H9 (cell line): ENCODE measurements around the gene ARHGEF38. TPM values are rescaled to one million over a fixed set of nuclear protein-coding genes. Genes with fewer than 3 reads are reported as not detected.

Source experiments
- DNase-seq: peaks from one replicate; pipeline ENCODE4 v3.0.0-alpha.2; 2017
- H2AFZ ChIP-seq: one replicate; pipeline ENCODE4 v1.6.1; 2013; ENCODE audit warnings: mild to moderate bottlenecking, low read length, control low read depth, moderate library complexity
- H2AK5ac ChIP-seq: 2 replicates; pipeline ENCODE4 v1.6.1; 2013; ENCODE audit warnings: low read length, control low read depth, mixed read lengths; ENCODE audit not compliant: insufficient read length
- H2BK120ac ChIP-seq: one replicate; pipeline ENCODE4 v1.6.1; 2013; ENCODE audit warnings: low read depth, mild to moderate bottlenecking, low read length, control low read depth, inconsistent platforms; ENCODE audit not compliant: poor library complexity, severe bottlenecking
- H2BK12ac ChIP-seq: 2 replicates; pipeline ENCODE4 v1.6.1; 2013; ENCODE audit warnings: low read length, control low read depth, mixed read lengths, low read depth; ENCODE audit not compliant: insufficient read length
- H2BK15ac ChIP-seq: 2 replicates; pipeline ENCODE4 v1.6.1; 2013; ENCODE audit warnings: low read depth, low read length, control low read depth
- H2BK20ac ChIP-seq: one replicate; pipeline ENCODE4 v1.6.1; 2013; ENCODE audit warnings: low read depth, mild to moderate bottlenecking, low read length, control low read depth, inconsistent platforms; ENCODE audit not compliant: poor library complexity, severe bottlenecking
- H2BK5ac ChIP-seq: 2 replicates; pipeline ENCODE4 v1.6.1; 2013; ENCODE audit warnings: low read length, control low read depth, mixed read lengths; ENCODE audit not compliant: insufficient read length
- H3K14ac ChIP-seq: 2 replicates; pipeline ENCODE4 v1.6.1; 2013; ENCODE audit warnings: low read length, control low read depth; ENCODE audit not compliant: insufficient read depth
- H3K18ac ChIP-seq: 2 replicates; pipeline ENCODE4 v1.6.1; 2013; ENCODE audit warnings: low read depth, mild to moderate bottlenecking, mixed read lengths, low read length, control low read depth; ENCODE audit not compliant: insufficient read length
- H3K23ac ChIP-seq: 2 replicates; pipeline ENCODE4 v1.6.1; 2013; ENCODE audit warnings: low read length, control low read depth, mixed read lengths, low read depth; ENCODE audit not compliant: insufficient read length
- H3K23me2 ChIP-seq: 2 replicates; pipeline ENCODE4 v1.6.1; 2013; ENCODE audit warnings: low read depth, mild to moderate bottlenecking, mixed read lengths, low read length, control low read depth; ENCODE audit not compliant: insufficient read length, poor library complexity, severe bottlenecking
- H3K27ac ChIP-seq: 2 replicates; pipeline ENCODE4 v1.5.1; 2013; ENCODE audit warnings: low read length, control low read depth, mixed read lengths, low read depth; ENCODE audit not compliant: insufficient read length
- H3K27me3 ChIP-seq: 2 replicates; pipeline ENCODE4 v1.6.1; 2013; ENCODE audit warnings: low read length, control low read depth, inconsistent platforms; ENCODE audit not compliant: insufficient read depth
- H3K4ac ChIP-seq: 2 replicates; pipeline ENCODE4 v1.6.1; 2013; ENCODE audit warnings: low read depth, mild to moderate bottlenecking, control low read depth, inconsistent platforms, low read length, moderate library complexity
- H3K4me1 ChIP-seq: 2 replicates; pipeline ENCODE4 v1.6.1; 2013; ENCODE audit warnings: low read length, control low read depth, inconsistent platforms; ENCODE audit not compliant: insufficient read depth
- H3K4me2 ChIP-seq: 2 replicates; pipeline ENCODE4 v1.6.1; 2013; ENCODE audit warnings: low read length, control low read depth, mixed read lengths; ENCODE audit not compliant: insufficient read length, insufficient read depth
- H3K56ac ChIP-seq: 2 replicates; pipeline ENCODE4 v1.6.1; 2013; ENCODE audit warnings: low read depth, mild to moderate bottlenecking, mixed read lengths, low read length, control low read depth; ENCODE audit not compliant: insufficient read length
- H3K79me1 ChIP-seq: 2 replicates; pipeline ENCODE4 v1.6.1; 2013; ENCODE audit warnings: low read depth, mild to moderate bottlenecking, moderate library complexity, low read length, control low read depth, inconsistent platforms; ENCODE audit not compliant: insufficient read depth, poor library complexity, severe bottlenecking
- H3K79me2 ChIP-seq: 2 replicates; pipeline ENCODE4 v1.6.1; 2013; ENCODE audit warnings: low read length, control low read depth, inconsistent platforms; ENCODE audit not compliant: insufficient read depth
- H3K9ac ChIP-seq: 2 replicates; pipeline ENCODE4 v1.6.1; 2013; ENCODE audit warnings: low read length, control low read depth, mixed read lengths; ENCODE audit not compliant: insufficient read length; ENCODE audit errors: extremely low read depth
- H3K9me3 ChIP-seq: one replicate; pipeline ENCODE4 v1.6.1; 2013; ENCODE audit warnings: low read depth, low read length, inconsistent platforms; ENCODE audit not compliant: control insufficient read depth
- H3T11ph ChIP-seq: one replicate; pipeline ENCODE4 v1.6.1; 2013; ENCODE audit warnings: mild to moderate bottlenecking, low read length, control low read depth, inconsistent platforms
- H4K20me1 ChIP-seq: one replicate; pipeline ENCODE4 v1.6.1; 2013; ENCODE audit not compliant: control insufficient read depth, insufficient read length, insufficient read depth
- H4K5ac ChIP-seq: 2 replicates; pipeline ENCODE4 v1.6.1; 2013; ENCODE audit warnings: low read depth, mild to moderate bottlenecking, mixed read lengths, low read length, control low read depth; ENCODE audit not compliant: insufficient read length
- H4K8ac ChIP-seq: replicated peaks from 2 replicates; pipeline ENCODE4 v1.6.1; 2013; ENCODE audit warnings: low read length, control low read depth, mixed read lengths, low read depth; ENCODE audit not compliant: insufficient read length
- H4K91ac ChIP-seq: 2 replicates; pipeline ENCODE4 v1.6.1; 2013; ENCODE audit warnings: low read depth, mild to moderate bottlenecking, moderate library complexity, mixed read lengths, low read length, control low read depth; ENCODE audit not compliant: insufficient read length
- H3K27ac Mint-ChIP-seq, 3 experiments: 2 replicates in 2 of 3; 3 replicates in 1 of 3; pipeline ENCODE4 v1.8.0; 2020 to 2021; ENCODE audit warnings: mixed read lengths in 3 of 3, mild to moderate bottlenecking in 1 of 3, moderate library complexity in 1 of 3
- H3K27me3 Mint-ChIP-seq: 2 replicates; pipeline ENCODE4 v1.8.0; 2021; ENCODE audit warnings: low read depth, mild to moderate bottlenecking, moderate library complexity, mixed read lengths
- H3K36me3 Mint-ChIP-seq, 3 experiments: 2 replicates in 2 of 3; 3 replicates in 1 of 3; pipeline ENCODE4 v1.8.0; 2020 to 2021; ENCODE audit warnings: low read depth in 3 of 3, mixed read lengths in 3 of 3; ENCODE audit not compliant: insufficient read depth in 1 of 3
- H3K4me1 Mint-ChIP-seq, 2 experiments: 2 replicates each; pipeline ENCODE4 v1.8.0; 2020; ENCODE audit warnings: mixed read lengths in 2 of 2
- H3K4me3 Mint-ChIP-seq, 2 experiments: 2 replicates in 1 of 2; 3 replicates in 1 of 2; pipeline ENCODE4 v1.8.0; 2020 to 2021; ENCODE audit warnings: mild to moderate bottlenecking in 2 of 2, mixed read lengths in 2 of 2, moderate library complexity in 1 of 2
- H3K9me3 Mint-ChIP-seq, 2 experiments: 2 replicates in 1 of 2; 3 replicates in 1 of 2; pipeline ENCODE4 v1.8.0; 2020; ENCODE audit warnings: mild to moderate bottlenecking in 2 of 2, mixed read lengths in 2 of 2, moderate library complexity in 1 of 2
- CTCF ChIP-seq: fragments of 200-600 bp; sonication (generic); conservative IDR thresholded peaks from 3 replicates; pipeline ENCODE4 v1.8.0; 2021; ENCODE audit warnings: antibody characterized with exemption, mild to moderate bottlenecking
- WGBS: extraction: QIAGEN DNeasy Blood & Tissue Kit; methylation state at CpG from one replicate; pipeline ENCODE4 v1.1.7; 2013; ENCODE audit warnings: missing lambda C conversion rate, low lambda C conversion rate, mixed read lengths; ENCODE audit not compliant: insufficient read length; ENCODE audit errors: extremely low coverage; 5-methylcytosine and 5-hydroxymethylcytosine counted together
- total RNA-seq: library from RNA; stranded (reverse); gene quantifications from 2 replicates; pipeline ENCODE4 v1.2.1, GENCODE V29; 2021

ARHGEF38 gene
- total RNA-seq, 1 experiment from 2014 or later: not detected

GRCh38 chr4:105520819-105521790 lies 31.3 kb upstream of the ARHGEF38 start:
- Histone ChIP-seq H3K56ac (no peak overlapping the region), H3K14ac (no peak overlapping the region), H4K8ac (no peak overlapping the region), H2AK5ac (no peak overlapping the region), H3K9ac (no peak overlapping the region), H3K18ac (no peak overlapping the region), H3K9me3 (no peaks in the 10 kb centered on the region), H4K91ac (no peak overlapping the region), H2BK12ac (no peak overlapping the region), H4K5ac (no peak overlapping the region), H2BK5ac (no peak overlapping the region), H3T11ph (no peak overlapping the region), H3K4ac (no peak overlapping the region), H2BK120ac (no peak overlapping the region), H2AFZ (no peak overlapping the region), H3K27me3 (no peaks in the 10 kb centered on the region), H2BK15ac (no peak overlapping the region), H3K4me1 (no peaks in the 10 kb centered on the region), H3K23ac (no peak overlapping the region), H3K27ac (no peak overlapping the region), H3K23me2 (no peaks in the 10 kb centered on the region), H3K79me1 (no peaks in the 10 kb centered on the region), H3K79me2 (no peaks in the 10 kb centered on the region), H3K4me2 (no peak overlapping the region), H2BK20ac (no peak overlapping the region), H4K20me1 (no peaks in the 10 kb centered on the region)
- Mint-ChIP-seq H3K27me3 (peaks cover 23% of the 10 kb centered on the region), H3K4me1 (no peaks in the 10 kb centered on the region), H3K36me3 (no peaks in the 10 kb centered on the region), H3K4me3 (no peak overlapping the region), H3K9me3 (no peaks in the 10 kb centered on the region), H3K27ac (no peak overlapping the region)
- TF ChIP-seq CTCF: peak; percentile 73
- DNase-seq: no peak
- no CpG with 5 or more reads among the region's 3 CpGs for WGBS
